OCI-LY1 (cell line): ENCODE data around the gene ABCB9.

Experiments
- H2AFZ ChIP-seq: fragments of 200-600 bp; sonication (generic), shearing (Covaris generic); 2 replicates; pipeline ENCODE4 v1.6.0; 2014; ENCODE audit warnings: antibody characterized with exemption, mild to moderate bottlenecking, low read length
- H3F3A ChIP-seq: fragments of 200-600 bp; sonication (generic), shearing (Covaris generic); 2 replicates; pipeline ENCODE4 v1.6.0; 2014; ENCODE audit warnings: mild to moderate bottlenecking, antibody characterized with exemption, low read length, moderate library complexity; ENCODE audit not compliant: insufficient read depth
- H3K27ac ChIP-seq: fragments of 200-600 bp; sonication (generic); 2 replicates; pipeline ENCODE4 v1.5.1; 2014; ENCODE audit warnings: low read length, mixed run types, mild to moderate bottlenecking, low read depth; ENCODE audit not compliant: poor library complexity, severe bottlenecking
- H3K27me3 ChIP-seq: fragments of 200-600 bp; sonication (generic); 2 replicates; pipeline ENCODE4 v1.6.0; 2014; ENCODE audit warnings: antibody characterized with exemption, mild to moderate bottlenecking, low read length, moderate library complexity; ENCODE audit not compliant: insufficient read depth
- H3K36me3 ChIP-seq: fragments of 200-600 bp; sonication (generic); 2 replicates; pipeline ENCODE4 v1.6.1; 2014; ENCODE audit warnings: mild to moderate bottlenecking, antibody characterized with exemption, low read length, moderate library complexity, mixed read lengths; ENCODE audit not compliant: insufficient read depth
- H3K4me1 ChIP-seq: fragments of 200-600 bp; sonication (generic); 2 replicates; pipeline ENCODE4 v1.5.1; 2014; ENCODE audit warnings: mild to moderate bottlenecking, low read length, moderate library complexity; ENCODE audit not compliant: insufficient read depth, severe bottlenecking
- H3K4me2 ChIP-seq: fragments of 200-600 bp; sonication (generic), shearing (Covaris generic); 2 replicates; pipeline ENCODE4 v1.6.1; 2014; ENCODE audit warnings: low read length
- H3K4me3 ChIP-seq: fragments of 200-600 bp; sonication (generic); 2 replicates; pipeline ENCODE4 v1.5.1; 2014; ENCODE audit warnings: low read length, low read depth, mild to moderate bottlenecking, mixed read lengths; ENCODE audit not compliant: poor library complexity, severe bottlenecking
- H3K79me2 ChIP-seq: fragments of 200-600 bp; shearing (Covaris generic); 2 replicates; pipeline ENCODE4 v1.6.1; 2016; ENCODE audit warnings: mixed run types, low read length, mixed read lengths; ENCODE audit not compliant: insufficient read depth
- H3K9ac ChIP-seq: fragments of 200-600 bp; sonication (generic), shearing (Covaris generic); 2 replicates; pipeline ENCODE4 v1.6.1; 2014; ENCODE audit warnings: mild to moderate bottlenecking, low read length, mixed read lengths
- H3K9me2 ChIP-seq: fragments of 200-600 bp; sonication (generic), shearing (Covaris generic); 2 replicates; pipeline ENCODE4 v1.6.1; 2014; ENCODE audit warnings: low read depth, mild to moderate bottlenecking, low read length, mixed read lengths
- H3K9me3 ChIP-seq: fragments of 200-600 bp; shearing (Covaris generic); 2 replicates; pipeline ENCODE4 v1.6.1; 2014; ENCODE audit warnings: low read length, mixed read lengths
- H4K20me1 ChIP-seq: fragments of 200-600 bp; sonication (generic), shearing (Covaris generic); 2 replicates; pipeline ENCODE4 v1.6.0; 2016; ENCODE audit warnings: mild to moderate bottlenecking, low read length; ENCODE audit not compliant: insufficient read depth
- EZH2 ChIP-seq: fragments of 200-600 bp; sonication (generic), shearing (Covaris generic); IDR thresholded peaks from 2 replicates; pipeline ENCODE4 v1.8.0; 2017; ENCODE audit warnings: borderline replicate concordance, mixed run types, mild to moderate bottlenecking, antibody characterized with exemption, low read length, moderate library complexity, mixed read lengths
- TF ChIP-seq, protein P1 (sequence below): fragments of 200-600 bp; sonication (generic), shearing (Covaris generic); IDR thresholded peaks from 2 replicates; pipeline ENCODE4 v1.5.1; 2017; ENCODE audit warnings: mild to moderate bottlenecking, antibody characterized with exemption, low read length, moderate library complexity, mixed read lengths

ABCB9 gene

DNA sequence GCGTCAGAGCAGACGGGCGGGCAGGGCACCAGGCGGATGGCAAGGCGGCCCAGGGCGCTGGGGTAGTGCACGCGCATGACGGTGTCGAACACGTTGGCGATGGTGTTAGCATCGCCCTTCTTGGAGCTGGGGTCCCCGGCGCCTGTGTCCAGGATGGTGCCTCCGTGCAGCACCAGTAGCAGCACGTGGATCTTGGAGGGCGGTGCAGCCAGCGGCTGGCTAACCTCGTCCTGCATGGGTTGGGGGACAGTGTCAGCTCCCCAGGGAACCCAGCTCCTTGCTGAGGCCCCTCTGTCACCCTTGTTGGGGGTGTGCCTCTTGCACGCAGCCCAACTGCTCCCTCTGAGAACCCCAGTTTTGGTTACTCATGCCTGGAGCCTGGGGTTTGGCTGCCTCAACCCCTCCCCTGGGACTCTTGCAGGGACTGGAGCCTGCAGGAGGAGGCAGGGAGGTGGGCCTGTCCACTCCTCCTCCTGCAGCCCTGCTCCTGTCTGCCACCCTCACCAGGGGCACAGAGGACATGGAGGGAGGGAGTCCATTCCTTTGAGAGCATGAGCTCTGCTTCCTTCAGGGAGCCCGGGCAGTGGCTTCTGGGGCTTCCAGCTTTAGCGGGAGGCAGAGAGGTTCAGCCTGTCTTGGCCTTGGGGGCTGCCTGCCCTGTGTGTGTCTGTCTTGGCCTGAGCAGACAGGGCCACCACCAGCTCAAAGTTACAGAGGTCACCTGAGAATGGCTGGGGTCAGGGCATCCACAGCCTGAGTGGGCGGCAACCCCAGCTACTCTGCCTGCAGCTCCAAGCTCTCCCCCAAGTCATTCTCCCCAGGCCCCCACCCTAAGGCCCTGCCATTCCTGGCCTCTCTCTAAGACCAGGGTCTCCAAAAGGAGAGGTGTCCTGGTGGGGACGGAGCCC, 31.3 kb upstream of the ABCB9 start:
- H3K27ac ChIP-seq: no peak overlapping the region
- H2AFZ ChIP-seq: no peak overlapping the region
- H3F3A ChIP-seq: no peaks in the 10 kb centered on the region
- H4K20me1 ChIP-seq: no peaks in the 10 kb centered on the region
- H3K4me1 ChIP-seq: no peaks in the 10 kb centered on the region
- TF ChIP-seq, protein P1, sequence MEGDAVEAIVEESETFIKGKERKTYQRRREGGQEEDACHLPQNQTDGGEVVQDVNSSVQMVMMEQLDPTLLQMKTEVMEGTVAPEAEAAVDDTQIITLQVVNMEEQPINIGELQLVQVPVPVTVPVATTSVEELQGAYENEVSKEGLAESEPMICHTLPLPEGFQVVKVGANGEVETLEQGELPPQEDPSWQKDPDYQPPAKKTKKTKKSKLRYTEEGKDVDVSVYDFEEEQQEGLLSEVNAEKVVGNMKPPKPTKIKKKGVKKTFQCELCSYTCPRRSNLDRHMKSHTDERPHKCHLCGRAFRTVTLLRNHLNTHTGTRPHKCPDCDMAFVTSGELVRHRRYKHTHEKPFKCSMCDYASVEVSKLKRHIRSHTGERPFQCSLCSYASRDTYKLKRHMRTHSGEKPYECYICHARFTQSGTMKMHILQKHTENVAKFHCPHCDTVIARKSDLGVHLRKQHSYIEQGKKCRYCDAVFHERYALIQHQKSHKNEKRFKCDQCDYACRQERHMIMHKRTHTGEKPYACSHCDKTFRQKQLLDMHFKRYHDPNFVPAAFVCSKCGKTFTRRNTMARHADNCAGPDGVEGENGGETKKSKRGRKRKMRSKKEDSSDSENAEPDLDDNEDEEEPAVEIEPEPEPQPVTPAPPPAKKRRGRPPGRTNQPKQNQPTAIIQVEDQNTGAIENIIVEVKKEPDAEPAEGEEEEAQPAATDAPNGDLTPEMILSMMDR: no peak
- TF ChIP-seq EZH2: no peak
- peaks cover 84% of the 10 kb centered on the region for H3K36me3 ChIP-seq
- H3K4me3 ChIP-seq: no peak overlapping the region
- H3K9ac ChIP-seq: no peak overlapping the region
- no peaks in the 10 kb centered on the region for H3K27me3 ChIP-seq
- H3K4me2 ChIP-seq: no peak overlapping the region
- no peaks in the 10 kb centered on the region for H3K79me2 ChIP-seq
- no peaks in the 10 kb centered on the region for H3K9me2 ChIP-seq
- no peaks in the 10 kb centered on the region for H3K9me3 ChIP-seq

DNA sequence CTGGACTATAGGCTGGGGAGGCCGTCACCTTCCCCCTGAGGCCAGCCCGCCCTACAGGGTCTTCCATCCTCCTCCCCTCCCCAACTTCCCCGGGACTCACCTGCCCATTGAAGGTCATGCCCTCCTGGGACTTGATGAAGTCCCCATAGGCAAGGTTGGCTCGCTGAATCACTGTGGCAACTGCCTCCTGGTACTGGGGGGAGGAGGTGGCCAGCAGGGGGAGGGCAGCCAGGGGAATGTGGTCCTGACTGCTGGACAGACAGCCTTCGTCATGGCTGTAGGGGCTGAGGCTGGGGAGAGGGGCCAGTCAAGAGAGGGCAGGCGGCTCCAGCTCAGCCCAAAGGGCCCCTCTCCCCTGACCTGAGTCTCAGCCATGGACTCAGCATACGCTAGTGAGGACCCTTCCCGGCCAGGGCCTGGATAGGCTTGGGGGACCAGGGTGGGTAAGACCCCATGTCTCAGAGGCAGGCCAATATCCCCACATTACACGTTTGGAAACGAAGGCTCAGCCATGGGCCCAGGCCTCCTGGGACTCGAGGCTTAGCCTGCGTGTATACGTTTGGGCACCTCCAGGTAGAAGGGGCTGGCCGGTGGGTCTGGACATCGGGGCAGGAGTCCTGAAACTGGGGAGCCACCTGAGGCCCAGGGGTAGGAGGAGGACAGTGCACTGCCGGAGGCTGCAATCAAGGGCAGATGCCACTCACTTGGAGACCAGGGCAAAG, 30.5 kb upstream of the ABCB9 start:
- Histone ChIP-seq H3K9ac (no peak overlapping the region), H3K4me2 (no peak overlapping the region), H3K4me3 (no peak overlapping the region), H2AFZ (no peak overlapping the region), H3K27ac (no peak overlapping the region), H4K20me1 (no peaks in the 10 kb centered on the region), H3K79me2 (no peaks in the 10 kb centered on the region), H3K9me2 (no peaks in the 10 kb centered on the region), H3F3A (no peaks in the 10 kb centered on the region), H3K9me3 (no peaks in the 10 kb centered on the region), H3K36me3 (peaks cover 90% of the 10 kb centered on the region), H3K27me3 (no peaks in the 10 kb centered on the region), H3K4me1 (no peaks in the 10 kb centered on the region)
- TF ChIP-seq, protein P1: no peak
- no peak for TF ChIP-seq EZH2

DNA sequence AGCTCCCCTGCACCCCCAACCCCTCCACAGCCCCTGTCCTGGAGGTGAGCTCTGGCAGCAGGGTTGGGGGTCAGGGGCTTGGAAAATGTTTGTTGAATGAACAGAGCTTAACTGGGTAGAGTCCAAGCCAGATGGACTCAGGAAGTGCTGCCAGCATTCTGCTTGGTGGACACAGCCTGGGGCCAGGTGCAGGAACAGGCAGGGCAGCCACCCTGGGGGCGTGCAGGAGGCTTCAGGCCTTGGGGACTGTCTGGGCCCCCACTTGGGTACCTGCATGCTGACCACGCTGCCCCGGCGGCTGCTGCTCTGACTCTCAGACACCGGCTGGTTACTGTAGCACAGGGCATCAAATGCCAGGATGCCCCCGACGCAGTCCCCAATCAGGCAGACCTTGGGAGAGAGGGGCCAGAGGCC, 29.9 kb upstream of the ABCB9 start:
- H4K20me1 ChIP-seq: no peaks in the 10 kb centered on the region
- H3K9me3 ChIP-seq: no peaks in the 10 kb centered on the region
- H3K36me3 ChIP-seq: peaks cover 90% of the 10 kb centered on the region
- H3K4me3 ChIP-seq: no peak overlapping the region
- no peaks in the 10 kb centered on the region for H3K79me2 ChIP-seq
- H3K27me3 ChIP-seq: no peaks in the 10 kb centered on the region
- H3K4me1 ChIP-seq: no peaks in the 10 kb centered on the region
- H3K9me2 ChIP-seq: no peaks in the 10 kb centered on the region
- no peak overlapping the region for H3K9ac ChIP-seq
- no peak overlapping the region for H2AFZ ChIP-seq
- no peaks in the 10 kb centered on the region for H3F3A ChIP-seq
- TF ChIP-seq, protein P1: no peak
- TF ChIP-seq EZH2: no peak
- H3K27ac ChIP-seq: no peak overlapping the region
- H3K4me2 ChIP-seq: no peak overlapping the region
